ENCODE measurements around the gene RNMT. TPM values are rescaled to one million over a fixed set of nuclear protein-coding genes. Genes with fewer than 3 reads are reported as not detected.
A peak's percentile ranks its signal among the peaks of the same experiment; 100 is the strongest.

Gene RNMT
- total RNA-seq, 2 experiments from 2014 or later = 128 to 130 TPM

DNA sequence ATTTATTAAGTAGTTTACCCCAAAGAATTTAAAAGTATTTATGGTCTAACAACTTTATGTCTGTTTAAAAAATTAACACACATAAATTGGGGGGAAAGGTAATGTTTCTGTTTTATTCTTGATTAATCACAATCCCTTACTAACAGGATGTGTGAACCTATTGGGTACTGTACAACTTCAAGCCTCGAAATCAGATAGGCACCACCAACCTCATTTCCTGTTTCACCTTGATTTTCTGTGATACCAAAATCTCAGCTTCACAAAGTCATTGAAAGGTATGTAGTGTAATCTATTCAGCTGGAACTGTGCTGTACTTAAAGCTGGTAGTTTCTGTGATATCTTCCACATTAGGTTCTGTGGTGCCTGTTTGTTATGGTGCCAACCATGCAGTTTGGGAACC lies 4.0 kb downstream of the RNMT start:
- Histone ChIP-seq H3K27me3 (ENCODE audit: control insufficient read depth in 1 of 2, insufficient read depth in 2 of 2, low read length in 2 of 2) (no peaks in the 10 kb centered on the region), H3K36me3 (ENCODE audit: insufficient read depth, low read length) (peaks cover 38% of the 10 kb centered on the region), H3K27ac (ENCODE audit: low read depth in 1 of 2, low read length in 2 of 2) (no peak overlapping the region), H3K4me3 (ENCODE audit: low read length) (no peak overlapping the region), H3K9me3 (ENCODE audit: control insufficient read depth in 1 of 2, insufficient read depth in 1 of 2, low read length in 2 of 2) (no peaks in the 10 kb centered on the region), H3K4me1 (ENCODE audit: insufficient read depth, low read length) (peaks cover 25% of the 10 kb centered on the region)
- DNase-seq = peak in 3 of 14 experiments; percentile 28 to 52 (median 31)
- peaks cover 59% of the 10 kb centered on the region for H3K36me3 Mint-ChIP-seq (ENCODE audit: low read depth)
- no peaks in the 10 kb centered on the region for H3K9me3 Mint-ChIP-seq
- H3K4me3 Mint-ChIP-seq = peak overlapping the region; percentile 42
- CTCF ChIA-PET = interaction anchor here (0.9 kb wide), 1 partner anchor 23 kb away, joined by 3 read pairs; no protein-coding TSS in a partner anchor
- intact Hi-C loops (cut with DNase I, micrococcal nuclease) = no loop called here
- TF ChIP-seq, protein P1, sequence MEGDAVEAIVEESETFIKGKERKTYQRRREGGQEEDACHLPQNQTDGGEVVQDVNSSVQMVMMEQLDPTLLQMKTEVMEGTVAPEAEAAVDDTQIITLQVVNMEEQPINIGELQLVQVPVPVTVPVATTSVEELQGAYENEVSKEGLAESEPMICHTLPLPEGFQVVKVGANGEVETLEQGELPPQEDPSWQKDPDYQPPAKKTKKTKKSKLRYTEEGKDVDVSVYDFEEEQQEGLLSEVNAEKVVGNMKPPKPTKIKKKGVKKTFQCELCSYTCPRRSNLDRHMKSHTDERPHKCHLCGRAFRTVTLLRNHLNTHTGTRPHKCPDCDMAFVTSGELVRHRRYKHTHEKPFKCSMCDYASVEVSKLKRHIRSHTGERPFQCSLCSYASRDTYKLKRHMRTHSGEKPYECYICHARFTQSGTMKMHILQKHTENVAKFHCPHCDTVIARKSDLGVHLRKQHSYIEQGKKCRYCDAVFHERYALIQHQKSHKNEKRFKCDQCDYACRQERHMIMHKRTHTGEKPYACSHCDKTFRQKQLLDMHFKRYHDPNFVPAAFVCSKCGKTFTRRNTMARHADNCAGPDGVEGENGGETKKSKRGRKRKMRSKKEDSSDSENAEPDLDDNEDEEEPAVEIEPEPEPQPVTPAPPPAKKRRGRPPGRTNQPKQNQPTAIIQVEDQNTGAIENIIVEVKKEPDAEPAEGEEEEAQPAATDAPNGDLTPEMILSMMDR (IDR thresholded peaks at IDR 0.05) = no peak
- no peaks in the 10 kb centered on the region for H3K27me3 Mint-ChIP-seq
- peaks cover 53% of the 10 kb centered on the region for H3K4me1 Mint-ChIP-seq (ENCODE audit: low read depth)
- POLR2A ChIA-PET = no interaction called here
- H3K27ac Mint-ChIP-seq = peak overlapping the region; percentile 68
- no peak for ATAC-seq (ENCODE audit: poor library complexity)

DNA sequence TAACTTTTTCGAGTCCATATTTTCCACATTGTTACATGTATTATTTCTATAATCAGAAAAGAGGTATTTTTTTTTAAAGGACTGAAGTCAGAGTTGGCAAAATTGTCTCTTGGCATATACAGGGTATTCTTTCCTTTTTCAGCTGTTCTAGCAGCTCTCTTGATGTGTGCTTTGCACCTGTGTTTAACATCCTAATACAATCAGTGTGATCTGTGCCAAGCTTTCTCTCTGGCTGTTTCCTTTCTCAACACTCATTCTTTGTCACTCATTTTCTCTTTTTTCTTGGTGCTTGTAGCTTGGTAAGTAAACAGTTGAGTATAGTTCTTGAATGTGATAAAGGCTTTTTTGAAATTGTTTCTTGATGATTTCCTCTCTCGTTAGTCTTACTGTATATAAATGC lies 9.2 kb downstream of the RNMT start:
- no peak for ATAC-seq (ENCODE audit: poor library complexity)

DNA sequence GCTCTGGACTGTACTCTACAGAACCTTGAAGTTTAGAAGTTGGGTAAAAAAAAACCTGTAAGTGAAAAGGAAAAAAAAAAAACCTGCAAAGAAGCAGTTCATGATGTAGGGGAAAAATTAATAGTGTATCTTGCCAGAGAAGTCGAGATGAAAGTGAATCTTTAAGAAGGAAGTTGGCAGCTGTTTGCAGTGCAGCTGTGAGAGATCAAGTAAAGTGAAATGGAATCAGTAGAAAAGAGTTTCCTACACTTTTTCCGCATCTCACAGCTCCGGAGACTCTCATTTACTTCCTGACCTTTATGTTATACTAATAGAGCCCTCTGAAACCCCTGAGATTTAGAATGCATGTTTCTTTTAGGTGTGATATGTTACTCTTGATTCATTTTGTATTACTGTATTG lies 19.2 kb downstream of the RNMT start:
- POLR2A ChIA-PET = no interaction called here
- H3K36me3 Mint-ChIP-seq (ENCODE audit: low read depth) = peaks cover 94% of the 10 kb centered on the region
- Histone ChIP-seq H3K27ac (ENCODE audit: low read depth in 1 of 2, low read length in 2 of 2) (no peak overlapping the region), H3K4me1 (ENCODE audit: insufficient read depth, low read length) (no peaks in the 10 kb centered on the region), H3K36me3 (ENCODE audit: insufficient read depth, low read length) (peaks cover 79% of the 10 kb centered on the region), H3K9me3 (ENCODE audit: control insufficient read depth in 1 of 2, insufficient read depth in 1 of 2, low read length in 2 of 2) (no peaks in the 10 kb centered on the region), H3K4me3 (ENCODE audit: low read length) (no peak overlapping the region), H3K27me3 (ENCODE audit: control insufficient read depth in 1 of 2, insufficient read depth in 2 of 2, low read length in 2 of 2) (no peaks in the 10 kb centered on the region)
- H3K27me3 Mint-ChIP-seq = no peaks in the 10 kb centered on the region
- intact Hi-C loops (cut with DNase I, micrococcal nuclease) = no loop called here
- CTCF ChIA-PET = interaction anchor here (1.3 kb wide), 1 partner anchor 9 kb away, joined by 3 read pairs; no protein-coding TSS in a partner anchor
- H3K4me3 Mint-ChIP-seq = no peak overlapping the region
- TF ChIP-seq, protein P1 (IDR thresholded peaks at IDR 0.05) = no peak
- no peaks in the 10 kb centered on the region for H3K4me1 Mint-ChIP-seq (ENCODE audit: low read depth)
- no peaks in the 10 kb centered on the region for H3K9me3 Mint-ChIP-seq
- no peak overlapping the region for H3K27ac Mint-ChIP-seq
- DNase-seq (no peak), ATAC-seq (ENCODE audit: poor library complexity) (no peak)

More for the DNA sequence above, 9.2 kb downstream of the RNMT start:
- Histone ChIP-seq H3K27me3 (ENCODE audit: control insufficient read depth in 1 of 2, insufficient read depth in 2 of 2, low read length in 2 of 2) (no peaks in the 10 kb centered on the region), H3K27ac (ENCODE audit: low read depth in 1 of 2, low read length in 2 of 2) (no peak overlapping the region), H3K4me1 (ENCODE audit: insufficient read depth, low read length) (no peaks in the 10 kb centered on the region), H3K9me3 (ENCODE audit: control insufficient read depth in 1 of 2, insufficient read depth in 1 of 2, low read length in 2 of 2) (no peaks in the 10 kb centered on the region), H3K36me3 (ENCODE audit: insufficient read depth, low read length) (peaks cover 87% of the 10 kb centered on the region), H3K4me3 (ENCODE audit: low read length) (no peak overlapping the region)
- intact Hi-C loops (cut with DNase I, micrococcal nuclease) = no loop called here
- Mint-ChIP-seq H3K27me3 (no peaks in the 10 kb centered on the region), H3K4me1 (ENCODE audit: low read depth) (peaks cover 12% of the 10 kb centered on the region), H3K9me3 (no peaks in the 10 kb centered on the region), H3K36me3 (ENCODE audit: low read depth) (peaks cover 94% of the 10 kb centered on the region), H3K4me3 (no peak overlapping the region), H3K27ac (no peak overlapping the region)
- CTCF ChIA-PET = interaction anchor here (1.4 kb wide), 1 partner anchor 11 kb away, joined by 3 read pairs; no protein-coding TSS in a partner anchor
- TF ChIP-seq, protein P1 (IDR thresholded peaks at IDR 0.05) = no peak
- DNase-seq = no peak
- POLR2A ChIA-PET = no interaction called here

All from CD4-positive, alpha-beta T cell (primary cell).